Keratinocyte (primary cell): ENCODE results near the gene MEGF11. TPM values are rescaled to one million over a fixed set of nuclear protein-coding genes. Genes with fewer than 3 reads are reported as not detected.

Experiments
- DNase-seq: peaks from one replicate; pipeline ENCODE4 v3.0.0-alpha.2; 2011; ENCODE audit warnings: low read depth, missing footprints, low spot score
- FAIRE-seq: peaks from 2 replicates; lab custom pipeline; 2011; peaks lifted over from hg19 to GRCh38; lab: Jason Lieb, UNC
- H2AFZ ChIP-seq: 2 replicates; pipeline ENCODE4 v1.6.0; 2012; ENCODE audit warnings: low read length, control low read depth, inconsistent platforms; ENCODE audit not compliant: control insufficient read depth
- H3K27ac ChIP-seq: 2 replicates; pipeline ENCODE4 v1.5.1; 2011; ENCODE audit warnings: low read length; ENCODE audit not compliant: control insufficient read depth, insufficient read depth
- H3K27me3 ChIP-seq: 3 replicates; pipeline ENCODE4 v1.6.0; 2011; ENCODE audit warnings: low read length; ENCODE audit not compliant: control insufficient read depth, insufficient read depth; ENCODE audit errors: extremely low read depth
- H3K36me3 ChIP-seq, 2 experiments: 2 replicates in 1 of 2; 3 replicates in 1 of 2; pipeline ENCODE4 v1.5.1; 2011; ENCODE audit warnings: low read length in 2 of 2, mild to moderate bottlenecking in 1 of 2; ENCODE audit not compliant: control insufficient read depth in 2 of 2, insufficient read depth in 2 of 2; ENCODE audit errors: extremely low read depth in 1 of 2
- H3K4me1 ChIP-seq: 3 replicates; pipeline ENCODE4 v1.5.1; 2011; ENCODE audit warnings: low read length; ENCODE audit not compliant: control insufficient read depth, insufficient read depth; ENCODE audit errors: extremely low read depth
- H3K4me2 ChIP-seq: 3 replicates; pipeline ENCODE4 v1.6.0; 2011; ENCODE audit warnings: low read depth, low read length; ENCODE audit not compliant: control insufficient read depth, insufficient read depth; ENCODE audit errors: extremely low read depth
- H3K4me3 ChIP-seq, 3 experiments: fragments of 200-600 bp in 1 of 3; sonication (generic) in 1 of 3; 2 replicates in 2 of 3; 3 replicates in 1 of 3; pipeline ENCODE4 v1.5.1; 2011 to 2016; ENCODE audit warnings: low read length in 3 of 3, mild to moderate bottlenecking in 3 of 3, control low read depth in 2 of 3, inconsistent platforms in 1 of 3, low read depth in 1 of 3, mixed read lengths in 1 of 3, mixed run types in 1 of 3, moderate library complexity in 1 of 3; ENCODE audit not compliant: control insufficient read depth in 2 of 3, insufficient read depth in 2 of 3; ENCODE audit errors: extremely low read depth in 1 of 3
- H3K79me2 ChIP-seq: 2 replicates; pipeline ENCODE4 v1.6.0; 2012; ENCODE audit warnings: low read length; ENCODE audit not compliant: control insufficient read depth, insufficient read depth
- H3K9ac ChIP-seq: 3 replicates; pipeline ENCODE4 v1.6.0; 2011; ENCODE audit warnings: low read length; ENCODE audit not compliant: control insufficient read depth, insufficient read depth; ENCODE audit errors: extremely low read depth
- H3K9me1 ChIP-seq: 3 replicates; pipeline ENCODE4 v1.6.0; 2011; ENCODE audit warnings: low read length; ENCODE audit not compliant: control insufficient read depth, insufficient read depth; ENCODE audit errors: extremely low read depth
- H3K9me3 ChIP-seq: 2 replicates; pipeline ENCODE4 v1.5.1; 2012; ENCODE audit warnings: low read depth, low read length; ENCODE audit not compliant: control insufficient read depth
- H4K20me1 ChIP-seq: 3 replicates; pipeline ENCODE4 v1.6.0; 2011; ENCODE audit warnings: low read length; ENCODE audit not compliant: control insufficient read depth, insufficient read depth; ENCODE audit errors: extremely low read depth
- EZH2 ChIP-seq: IDR thresholded peaks from one replicate; pipeline ENCODE4 v1.6.1; 2012; ENCODE audit warnings: inconsistent platforms, mild to moderate bottlenecking, low read length, moderate library complexity
- dilution Hi-C: fragments of 300-500 bp; cut with MboI; formaldehyde crosslinking; loops from one replicate; pipeline ENCODE4 v1.7.0; 2020; ENCODE audit warnings: low sequenced_read_pairs; ENCODE audit not compliant: extremely low pct_ligation_motif_present
- polyA plus RNA-seq, 5 experiments: library from polyadenylated mRNA; depleted of rRNA in 3 of 5; stranded (reverse) in 3 of 5; stranded (forward) in 1 of 5; unstranded in 1 of 5; fragments of >200 nt; gene quantifications; 1 replicate in 1 of 5; 2 replicates in 3 of 5; 3 replicates in 1 of 5; pipeline versions ENCODE4 v1.2.1 to v1.2.3, GENCODE V29; 2011 to 2012; ENCODE audit warnings: missing spikeins in 2 of 5, low read depth in 1 of 5, low replicate concordance in 1 of 5
- TF ChIP-seq, protein P1 (sequence below), 3 experiments: IDR thresholded peaks in 1 of 3; conservative IDR thresholded peaks in 1 of 3; optimal IDR thresholded peaks in 1 of 3; 2 replicates in 2 of 3; 3 replicates in 1 of 3; pipeline versions ENCODE3 to v1.5.1; 2011; ENCODE audit warnings: low read length in 3 of 3, mild to moderate bottlenecking in 3 of 3, moderate library complexity in 2 of 3, control low read depth in 1 of 3, inconsistent platforms in 1 of 3; ENCODE audit not compliant: insufficient read depth in 2 of 3; ENCODE audit errors: extremely low read depth in 1 of 3

MEGF11 gene
- polyA plus RNA-seq, 1 donor (not counting 4 experiments of a cell fraction or from before 2014, with no cell fraction given) = not detected

DNA sequence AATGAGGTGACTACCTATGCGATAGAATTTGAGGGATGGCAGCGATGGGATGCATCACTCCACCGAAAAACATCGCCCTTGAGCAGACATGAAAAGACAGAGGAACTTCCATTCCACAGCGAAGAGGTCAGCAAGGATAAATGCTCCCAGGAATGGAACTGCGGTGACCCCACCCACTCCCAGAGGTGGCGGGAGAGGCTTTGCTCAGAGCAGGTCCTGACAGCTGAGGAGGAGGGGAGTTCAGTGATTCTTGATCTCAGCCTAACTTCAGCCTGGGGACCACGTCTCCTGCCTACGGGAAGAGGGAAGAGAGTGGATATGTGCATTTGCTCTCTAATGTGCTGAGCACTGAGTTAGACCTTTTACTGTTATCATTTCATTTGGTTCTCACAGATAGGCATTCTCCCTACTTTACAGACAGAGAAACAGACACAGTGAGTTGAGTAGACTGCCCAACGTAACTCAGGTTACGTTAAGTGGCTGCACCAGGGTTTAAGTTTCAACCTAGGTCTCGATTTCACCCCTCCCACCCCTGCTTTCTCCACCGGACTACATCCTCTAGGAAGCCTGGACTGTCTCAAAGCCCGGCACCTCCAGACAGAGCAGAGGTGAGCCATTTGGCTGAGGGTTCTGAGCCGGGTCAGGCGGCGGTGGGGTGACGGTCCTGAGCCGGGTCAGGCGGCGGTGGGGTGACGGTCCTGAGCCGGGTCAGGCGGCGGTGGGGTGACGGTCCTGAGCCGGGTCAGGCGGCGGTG is 214.3 kb downstream of the MEGF11 start:
- peak; percentile 94 for FAIRE-seq
- Histone ChIP-seq H3K27ac (no peak overlapping the region), H3K36me3 (no peaks in the 10 kb centered on the region), H3K27me3 (no peaks in the 10 kb centered on the region), H3K9me1 (no peaks in the 10 kb centered on the region), H3K9ac (no peak overlapping the region), H3K9me3 (no peaks in the 10 kb centered on the region), H3K4me2 (peak overlapping the region; percentile 35), H3K79me2 (no peaks in the 10 kb centered on the region), H3K4me1 (peaks cover 20% of the 10 kb centered on the region), H2AFZ (peak overlapping the region; percentile 17), H4K20me1 (no peaks in the 10 kb centered on the region), H3K4me3 (no peak overlapping the region)
- TF ChIP-seq, protein P1, sequence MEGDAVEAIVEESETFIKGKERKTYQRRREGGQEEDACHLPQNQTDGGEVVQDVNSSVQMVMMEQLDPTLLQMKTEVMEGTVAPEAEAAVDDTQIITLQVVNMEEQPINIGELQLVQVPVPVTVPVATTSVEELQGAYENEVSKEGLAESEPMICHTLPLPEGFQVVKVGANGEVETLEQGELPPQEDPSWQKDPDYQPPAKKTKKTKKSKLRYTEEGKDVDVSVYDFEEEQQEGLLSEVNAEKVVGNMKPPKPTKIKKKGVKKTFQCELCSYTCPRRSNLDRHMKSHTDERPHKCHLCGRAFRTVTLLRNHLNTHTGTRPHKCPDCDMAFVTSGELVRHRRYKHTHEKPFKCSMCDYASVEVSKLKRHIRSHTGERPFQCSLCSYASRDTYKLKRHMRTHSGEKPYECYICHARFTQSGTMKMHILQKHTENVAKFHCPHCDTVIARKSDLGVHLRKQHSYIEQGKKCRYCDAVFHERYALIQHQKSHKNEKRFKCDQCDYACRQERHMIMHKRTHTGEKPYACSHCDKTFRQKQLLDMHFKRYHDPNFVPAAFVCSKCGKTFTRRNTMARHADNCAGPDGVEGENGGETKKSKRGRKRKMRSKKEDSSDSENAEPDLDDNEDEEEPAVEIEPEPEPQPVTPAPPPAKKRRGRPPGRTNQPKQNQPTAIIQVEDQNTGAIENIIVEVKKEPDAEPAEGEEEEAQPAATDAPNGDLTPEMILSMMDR (optimal IDR thresholded peaks at IDR 0.05 in 1 of 3, IDR thresholded peaks at IDR 0.05 in 1 of 3, conservative IDR thresholded peaks at IDR 0.05 in 1 of 3; ENCODE audit: extremely low read depth in 1 of 3, insufficient read depth in 2 of 3, low read length in 3 of 3) = no peak
- no peak for TF ChIP-seq EZH2
- peak; percentile 63 for DNase-seq
- dilution Hi-C loops = no loop called here

DNA sequence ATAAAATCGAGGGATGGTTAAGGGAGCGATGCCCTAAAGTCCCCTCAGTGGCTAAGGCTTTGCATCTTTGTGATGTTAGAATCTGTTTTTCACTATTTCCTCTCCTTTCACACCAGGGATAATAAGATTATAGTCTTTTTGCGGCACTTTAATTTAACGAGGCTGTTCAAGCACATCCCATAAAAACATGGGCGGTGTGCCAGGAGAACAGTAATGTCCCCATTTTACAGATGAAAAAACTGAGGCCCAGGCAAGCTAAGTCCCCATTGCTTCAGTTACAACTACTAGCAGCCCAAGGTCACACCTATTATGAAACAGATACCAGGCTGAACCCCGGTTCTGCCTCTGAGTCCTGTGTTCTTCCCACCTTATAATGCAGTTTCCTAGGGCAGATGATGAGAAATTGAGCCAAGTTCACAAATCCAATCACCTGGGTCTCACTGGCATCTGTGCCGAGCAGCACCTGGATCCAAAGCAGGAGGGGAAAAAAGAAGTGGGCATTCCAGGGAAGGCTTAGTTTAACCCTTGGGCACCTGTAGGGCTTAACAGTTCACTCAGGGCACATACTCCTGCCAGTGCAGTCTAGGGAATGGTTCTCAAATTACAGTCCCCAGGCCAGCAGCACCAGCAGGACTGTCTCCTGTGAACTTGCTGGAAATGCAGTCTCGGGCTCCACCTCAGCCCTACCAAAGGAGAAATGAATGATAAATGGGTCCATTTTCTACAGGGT is 215.0 kb downstream of the MEGF11 start:
- no peaks in the 10 kb centered on the region for H3K27me3 ChIP-seq
- H3K4me1 ChIP-seq = peaks cover 20% of the 10 kb centered on the region
- H3K4me2 ChIP-seq = peak overlapping the region; percentile 35
- no peaks in the 10 kb centered on the region for H4K20me1 ChIP-seq
- no peaks in the 10 kb centered on the region for H3K36me3 ChIP-seq
- FAIRE-seq (no peak), DNase-seq (peak; percentile 28)
- no peaks in the 10 kb centered on the region for H3K79me2 ChIP-seq
- dilution Hi-C loops = no loop called here
- H3K4me3 ChIP-seq = no peak overlapping the region
- no peaks in the 10 kb centered on the region for H3K9me1 ChIP-seq
- H3K9ac ChIP-seq = no peak overlapping the region
- H3K27ac ChIP-seq = no peak overlapping the region
- no peaks in the 10 kb centered on the region for H3K9me3 ChIP-seq
- no peak for TF ChIP-seq EZH2
- TF ChIP-seq, protein P1 (optimal IDR thresholded peaks at IDR 0.05 in 1 of 3, IDR thresholded peaks at IDR 0.05 in 1 of 3, conservative IDR thresholded peaks at IDR 0.05 in 1 of 3; ENCODE audit: extremely low read depth in 1 of 3, insufficient read depth in 2 of 3, low read length in 3 of 3) = no peak
- H2AFZ ChIP-seq = no peak overlapping the region
